ENCODE results near the gene NUMA1. TPM values are rescaled to one million over a fixed set of nuclear protein-coding genes. Genes with fewer than 3 reads are reported as not detected.
A peak's percentile ranks its signal among the peaks of the same experiment; 100 is the strongest.

The NUMA1 gene
- total and polyA plus RNA-seq, 4 donors: 79.9 to 277 (median 164) TPM

DNA sequence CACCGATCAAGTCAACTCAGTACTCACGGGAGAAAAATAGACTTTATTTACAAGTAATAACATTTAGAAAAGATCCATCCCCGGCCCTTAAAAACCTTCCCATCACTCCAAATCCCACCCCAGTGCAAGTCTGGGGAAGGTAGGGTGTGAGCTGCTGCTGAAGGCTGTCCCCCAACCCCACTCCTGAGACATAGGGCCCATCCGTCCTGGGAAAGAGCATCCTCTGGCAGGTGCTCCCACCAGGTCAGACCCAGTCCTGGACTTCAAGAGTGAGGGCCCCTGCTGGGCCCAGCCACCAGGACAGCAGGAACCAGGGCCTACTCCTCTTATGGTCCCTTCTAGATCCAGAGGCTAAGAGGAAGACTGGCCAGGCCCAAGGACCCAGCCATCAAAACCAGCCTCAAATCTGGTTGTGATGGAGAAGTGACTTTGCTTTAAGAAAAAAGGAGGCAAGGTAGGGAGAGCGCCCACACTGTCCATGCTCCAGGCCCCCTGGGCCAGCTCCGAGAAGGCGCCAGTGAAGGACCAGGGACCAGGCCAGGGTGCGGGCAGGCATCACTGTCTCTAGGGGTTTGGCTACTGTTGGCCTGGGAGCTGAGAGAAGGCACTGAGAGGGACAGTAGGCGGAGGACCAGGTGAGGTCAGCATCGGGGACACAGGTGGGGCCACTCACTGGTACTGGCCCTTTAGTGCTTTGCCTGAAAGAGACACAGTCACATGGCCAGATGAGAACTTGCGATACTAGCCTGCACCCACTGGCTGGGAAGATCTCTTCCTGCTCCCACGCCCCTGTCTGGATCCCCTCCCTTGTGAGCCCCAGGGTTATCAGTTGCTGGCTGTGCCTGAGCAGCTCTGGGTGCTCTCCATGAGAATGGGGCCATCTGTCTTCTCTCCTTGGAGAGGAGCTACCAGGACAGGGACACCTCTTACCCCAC lies 77.2 kb downstream of the NUMA1 start:
- no peak overlapping the region for H3K9ac ChIP-seq (ENCODE audit: insufficient read depth in 1 of 2, low read length in 2 of 2)
- WGBS, 2 donors: 89 to 92% methylated on average over 12 of the region's 12 CpGs
- peaks cover 14 to 65% (median 58%) of the 10 kb centered on the region in 4 donors for H3K36me3 ChIP-seq (ENCODE audit: control insufficient read depth in 4 of 4, insufficient read depth in 4 of 4, low read length in 4 of 4)
- H3K27ac ChIP-seq (ENCODE audit: low read depth in 1 of 2, low read length in 1 of 2): no peak overlapping the region
- H3K9me3 ChIP-seq (ENCODE audit: control insufficient read depth in 4 of 4, insufficient read depth in 3 of 4, low read length in 3 of 4): no peaks in the 10 kb centered on the region
- no peak overlapping the region for H3K4me3 ChIP-seq
- ATAC-seq (ENCODE audit: insufficient read depth, low FRiP score): no peak
- peaks cover 0 to 21% (median 0%) of the 10 kb centered on the region in 5 donors for H3K4me1 ChIP-seq (ENCODE audit: control insufficient read depth in 5 of 5, insufficient read depth in 5 of 5, low read length in 5 of 5)
- no peaks in the 10 kb centered on the region for H3K27me3 ChIP-seq (ENCODE audit: control insufficient read depth in 3 of 3, insufficient read depth in 3 of 3, low read length in 2 of 3)
- TF ChIP-seq, protein P1, sequence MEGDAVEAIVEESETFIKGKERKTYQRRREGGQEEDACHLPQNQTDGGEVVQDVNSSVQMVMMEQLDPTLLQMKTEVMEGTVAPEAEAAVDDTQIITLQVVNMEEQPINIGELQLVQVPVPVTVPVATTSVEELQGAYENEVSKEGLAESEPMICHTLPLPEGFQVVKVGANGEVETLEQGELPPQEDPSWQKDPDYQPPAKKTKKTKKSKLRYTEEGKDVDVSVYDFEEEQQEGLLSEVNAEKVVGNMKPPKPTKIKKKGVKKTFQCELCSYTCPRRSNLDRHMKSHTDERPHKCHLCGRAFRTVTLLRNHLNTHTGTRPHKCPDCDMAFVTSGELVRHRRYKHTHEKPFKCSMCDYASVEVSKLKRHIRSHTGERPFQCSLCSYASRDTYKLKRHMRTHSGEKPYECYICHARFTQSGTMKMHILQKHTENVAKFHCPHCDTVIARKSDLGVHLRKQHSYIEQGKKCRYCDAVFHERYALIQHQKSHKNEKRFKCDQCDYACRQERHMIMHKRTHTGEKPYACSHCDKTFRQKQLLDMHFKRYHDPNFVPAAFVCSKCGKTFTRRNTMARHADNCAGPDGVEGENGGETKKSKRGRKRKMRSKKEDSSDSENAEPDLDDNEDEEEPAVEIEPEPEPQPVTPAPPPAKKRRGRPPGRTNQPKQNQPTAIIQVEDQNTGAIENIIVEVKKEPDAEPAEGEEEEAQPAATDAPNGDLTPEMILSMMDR (IDR thresholded peaks at IDR 0.05; ENCODE audit: control extremely low read depth, extremely low read depth): no peak
- DNase-seq: peak in 1 of 3 donors; percentile 11

DNA sequence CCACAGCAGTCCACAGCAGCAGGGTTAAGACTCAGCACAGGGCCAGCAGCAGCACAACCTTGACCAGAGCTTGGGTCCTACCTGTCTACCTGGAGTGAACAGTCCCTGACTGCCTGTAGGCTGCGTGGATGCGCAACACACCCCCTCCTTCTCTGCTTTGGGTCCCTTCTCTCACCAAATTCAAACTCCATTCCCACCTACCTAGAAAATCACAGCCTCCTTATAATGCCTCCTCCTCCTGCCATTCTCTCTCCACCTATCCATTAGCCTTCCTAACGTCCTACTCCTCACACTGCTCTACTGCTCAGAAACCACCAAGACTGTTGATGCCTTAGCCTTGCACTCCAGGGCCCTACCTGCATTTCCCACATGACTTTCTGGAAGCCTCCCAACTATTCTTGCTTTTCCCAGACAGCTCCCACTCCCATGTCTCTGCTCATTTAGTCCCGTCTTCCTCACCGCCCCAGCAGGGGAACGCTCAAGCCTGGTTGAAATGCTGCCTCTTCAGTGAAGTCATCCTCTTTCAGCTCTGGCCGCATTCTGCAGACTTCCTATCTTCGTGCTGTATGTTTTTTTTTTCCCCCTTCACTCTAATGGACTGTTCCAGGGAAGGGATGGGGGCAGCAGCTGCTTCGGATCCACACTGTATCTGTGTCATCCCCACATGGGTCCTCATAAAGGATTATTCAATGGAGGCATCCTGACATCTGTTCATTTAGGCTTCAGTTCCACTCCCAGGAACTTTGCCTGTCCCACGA lies 78.3 kb downstream of the NUMA1 start:
- Histone ChIP-seq H3K9me3 (ENCODE audit: control insufficient read depth in 4 of 4, insufficient read depth in 3 of 4, low read length in 3 of 4) (no peaks in the 10 kb centered on the region), H3K36me3 (ENCODE audit: control insufficient read depth in 4 of 4, insufficient read depth in 4 of 4, low read length in 4 of 4) (peaks cover 14 to 56% (median 50%) of the 10 kb centered on the region in 4 donors), H3K27me3 (ENCODE audit: control insufficient read depth in 3 of 3, insufficient read depth in 3 of 3, low read length in 2 of 3) (no peaks in the 10 kb centered on the region), H3K4me3 (no peak overlapping the region), H3K4me1 (ENCODE audit: control insufficient read depth in 5 of 5, insufficient read depth in 5 of 5, low read length in 5 of 5) (peaks cover 0 to 21% (median 0%) of the 10 kb centered on the region in 5 donors), H3K9ac (ENCODE audit: insufficient read depth in 1 of 2, low read length in 2 of 2) (no peak overlapping the region), H3K27ac (ENCODE audit: low read depth in 1 of 2, low read length in 1 of 2) (no peak overlapping the region)
- ATAC-seq (ENCODE audit: insufficient read depth, low FRiP score): no peak
- whole genome bisulfite sequencing, 2 donors: 69 to 78% methylated on average over 10 of the region's 10 CpGs
- peak in 1 of 3 donors; percentile 13 for DNase-seq
- TF ChIP-seq, protein P1 (IDR thresholded peaks at IDR 0.05; ENCODE audit: control extremely low read depth, extremely low read depth): no peak

DNA sequence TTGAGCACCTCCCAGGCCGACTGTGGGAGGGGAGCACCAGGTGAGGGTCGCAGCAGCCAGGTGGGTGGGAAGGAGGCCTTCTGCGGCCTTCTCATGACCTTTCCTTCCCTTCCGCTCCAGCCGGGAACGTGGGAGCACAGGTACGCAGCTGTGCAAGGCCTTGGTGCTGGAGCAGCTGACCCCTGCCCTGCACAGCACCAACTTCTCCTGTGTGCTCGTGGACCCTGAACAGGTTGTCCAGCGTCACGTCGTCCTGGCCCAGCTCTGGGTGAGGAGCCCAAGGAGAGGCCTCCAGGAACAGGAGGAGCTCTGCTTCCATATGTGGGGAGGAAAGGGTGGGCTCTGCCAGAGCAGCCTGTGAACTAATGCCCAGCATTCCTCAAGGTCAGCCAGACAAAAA lies 79.1 kb downstream of the NUMA1 start:
- Histone ChIP-seq H3K27me3 (ENCODE audit: control insufficient read depth in 3 of 3, insufficient read depth in 3 of 3, low read length in 2 of 3) (no peaks in the 10 kb centered on the region), H3K4me3 (no peak overlapping the region), H3K9ac (ENCODE audit: insufficient read depth in 1 of 2, low read length in 2 of 2) (no peak overlapping the region), H3K9me3 (ENCODE audit: control insufficient read depth in 4 of 4, insufficient read depth in 3 of 4, low read length in 3 of 4) (no peaks in the 10 kb centered on the region), H3K36me3 (ENCODE audit: control insufficient read depth in 4 of 4, insufficient read depth in 4 of 4, low read length in 4 of 4) (peaks cover 11 to 49% (median 43%) of the 10 kb centered on the region in 4 donors), H3K4me1 (ENCODE audit: control insufficient read depth in 5 of 5, insufficient read depth in 5 of 5, low read length in 5 of 5) (peaks cover 0 to 24% (median 0%) of the 10 kb centered on the region in 5 donors), H3K27ac (ENCODE audit: low read depth in 1 of 2, low read length in 1 of 2) (no peak overlapping the region)
- DNase-seq (no peak), ATAC-seq (ENCODE audit: insufficient read depth, low FRiP score) (no peak)
- 85 to 87% methylated on average over 11 of the region's 11 CpGs for WGBS, 2 donors
- TF ChIP-seq, protein P1 (IDR thresholded peaks at IDR 0.05; ENCODE audit: control extremely low read depth, extremely low read depth): no peak
